OCI-LY3 (cell line): Measurements from ENCODE around the gene HIBADH.
"Not testable (repeated sequence)": the region's sequence is repeated elsewhere in the genome, so short reads cannot be mapped to it uniquely, and the experiment has no call there.

Experiments
- H2AFZ ChIP-seq: fragments of 200-600, 300-600 bp; shearing (Covaris generic); 2 replicates; pipeline ENCODE4 v1.6.0; 2014; ENCODE audit warnings: antibody characterized with exemption, low read depth, low read length
- H3K27ac ChIP-seq: fragments of 200-600, 300-600 bp; sonication (generic); 2 replicates; pipeline ENCODE4 v1.5.1; 2014; ENCODE audit warnings: mild to moderate bottlenecking, low read length, moderate library complexity, mixed read lengths
- H3K27me3 ChIP-seq: fragments of 200-600, 300-600 bp; sonication (generic); 2 replicates; pipeline ENCODE4 v1.6.1; 2014; ENCODE audit warnings: low read depth, low read length, mixed read lengths
- H3K36me3 ChIP-seq: fragments of 200-600, 300-600 bp; sonication (generic); replicated peaks from 2 replicates; pipeline ENCODE3; 2014; ENCODE audit warnings: low read depth, low read length, mixed read lengths
- H3K4me1 ChIP-seq: fragments of 300-600, 200-600 bp; sonication (generic); 2 replicates; pipeline ENCODE4 v1.6.1; 2014; ENCODE audit warnings: low read length, mixed read lengths
- H3K4me2 ChIP-seq: fragments of 200-600, 300-600 bp; sonication (generic); 2 replicates; pipeline ENCODE4 v1.6.1; 2014; ENCODE audit warnings: low read length, mixed read lengths
- H3K4me3 ChIP-seq: fragments of 300-600, 200-600 bp; sonication (generic); 2 replicates; pipeline ENCODE4 v1.5.1; 2014; ENCODE audit warnings: antibody characterized with exemption, mild to moderate bottlenecking, low read length, moderate library complexity
- H3K79me2 ChIP-seq: fragments of 300-600, 200-600 bp; shearing (Covaris generic); 2 replicates; pipeline ENCODE4 v1.6.1; 2014; ENCODE audit warnings: mild to moderate bottlenecking, low read length, mixed read lengths
- H3K9ac ChIP-seq: fragments of 300-600, 200-600 bp; shearing (Covaris generic); 2 replicates; pipeline ENCODE4 v1.6.0; 2014; ENCODE audit warnings: mild to moderate bottlenecking, low read length, moderate library complexity
- H3K9me3 ChIP-seq: fragments of 200-600, 300-600 bp; shearing (Covaris generic); 2 replicates; pipeline ENCODE4 v1.6.1; 2014; ENCODE audit warnings: low read length, mixed read lengths; ENCODE audit not compliant: insufficient read depth
- H4K20me1 ChIP-seq: fragments of 200-600, 300-600 bp; sonication (generic); 2 replicates; pipeline ENCODE4 v1.6.1; 2016; ENCODE audit warnings: low read length, mixed read lengths; ENCODE audit not compliant: insufficient read depth
- CTCF ChIP-seq: fragments of 200-600, 300-600 bp; sonication (generic); IDR thresholded peaks from 2 replicates; pipeline ENCODE4 v1.5.1; 2014; ENCODE audit warnings: antibody characterized with exemption, low read length, low read depth
- EZH2phosphoT487 ChIP-seq: fragments of 200-600 bp; shearing (Covaris generic); IDR thresholded peaks from 2 replicates; pipeline ENCODE4 v1.6.1; 2018; ENCODE audit warnings: antibody characterized with exemption, mixed run types, low read depth

The HIBADH gene

DNA sequence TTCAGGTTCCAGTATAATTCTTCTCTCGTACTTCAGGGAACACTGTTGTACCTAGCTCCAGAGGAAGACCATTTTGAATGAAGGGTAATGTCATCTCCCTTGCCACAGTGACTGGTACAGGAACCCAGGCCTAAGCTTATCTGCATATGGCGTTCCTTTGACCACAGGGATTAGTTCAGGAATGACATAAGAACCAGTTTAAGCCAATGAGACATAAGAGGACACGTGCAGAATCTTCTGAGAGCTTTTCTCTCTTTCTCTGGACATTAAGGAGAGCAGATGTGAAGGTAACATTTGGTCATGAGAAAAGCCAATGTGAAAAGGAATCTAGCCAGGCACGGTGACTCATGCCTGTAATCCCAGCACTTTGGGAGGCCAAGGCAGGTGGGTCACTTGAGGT is 21.8 kb upstream of the HIBADH start:
- H3K36me3 ChIP-seq = no peaks in the 10 kb centered on the region
- no peaks in the 10 kb centered on the region for H3K79me2 ChIP-seq
- no peaks in the 10 kb centered on the region for H4K20me1 ChIP-seq
- H3K27me3 ChIP-seq = no peaks in the 10 kb centered on the region
- H3K4me1 ChIP-seq = no peaks in the 10 kb centered on the region
- no peak overlapping the region for H2AFZ ChIP-seq
- H3K4me3 ChIP-seq = no peak overlapping the region
- no peaks in the 10 kb centered on the region for H3K9me3 ChIP-seq
- no peak overlapping the region for H3K4me2 ChIP-seq
- H3K27ac ChIP-seq = no peak overlapping the region
- H3K9ac ChIP-seq = no peak overlapping the region
- no peak for TF ChIP-seq CTCF
- no peak for TF ChIP-seq EZH2phosphoT487

- H3K4me2 ChIP-seq = no peak overlapping the region
- no peak overlapping the region for H2AFZ ChIP-seq
Observed at GRCh38 chr7:27680610-27681009, 17.9 kb upstream of the HIBADH start.

DNA sequence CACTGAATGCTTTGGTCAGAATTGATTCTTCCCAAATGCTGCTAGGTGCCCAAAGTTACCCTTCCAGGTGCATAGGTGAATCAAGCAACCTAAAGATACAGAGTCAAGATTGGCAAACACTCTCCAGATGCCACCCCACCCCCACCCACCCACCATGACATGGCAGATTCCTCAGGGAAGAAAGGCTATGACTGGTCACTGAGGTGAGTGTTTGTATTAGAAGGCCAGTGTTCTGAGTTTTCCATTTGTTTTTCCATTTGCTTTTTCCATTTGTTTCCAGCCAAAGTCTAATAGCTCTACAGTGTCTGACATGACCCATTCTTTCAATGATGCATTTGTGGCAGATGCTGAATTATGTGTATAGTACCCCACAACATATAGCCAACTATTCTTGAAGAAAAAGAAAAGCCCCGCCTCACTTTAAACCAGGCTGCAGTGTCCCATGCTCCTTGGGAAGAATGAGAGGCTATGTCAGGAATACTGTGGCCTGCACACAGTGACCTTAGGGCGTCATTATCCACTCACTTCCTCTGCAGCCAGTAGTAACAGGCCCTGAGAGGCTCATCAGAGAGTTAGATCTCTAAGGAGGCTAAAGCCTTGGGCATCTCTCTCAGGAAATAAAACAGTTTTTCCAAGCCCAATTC is 16.1 kb upstream of the HIBADH start:
- no peaks in the 10 kb centered on the region for H3K36me3 ChIP-seq
- H3K9ac ChIP-seq = no peak overlapping the region
- H4K20me1 ChIP-seq = no peaks in the 10 kb centered on the region
- TF ChIP-seq CTCF (no peak), EZH2phosphoT487 (no peak)
- H2AFZ ChIP-seq = no peak overlapping the region
- no peaks in the 10 kb centered on the region for H3K9me3 ChIP-seq
- no peaks in the 10 kb centered on the region for H3K4me1 ChIP-seq
- H3K79me2 ChIP-seq = no peaks in the 10 kb centered on the region
- no peaks in the 10 kb centered on the region for H3K27me3 ChIP-seq
- no peak overlapping the region for H3K4me2 ChIP-seq
- no peak overlapping the region for H3K27ac ChIP-seq
- no peak overlapping the region for H3K4me3 ChIP-seq

More at GRCh38 chr7:27680610-27681009, 17.9 kb upstream of the HIBADH start:
- no peak overlapping the region for H3K9ac ChIP-seq
- no peak overlapping the region for H3K27ac ChIP-seq
- H3K4me1 ChIP-seq = no peaks in the 10 kb centered on the region
- no peak for TF ChIP-seq EZH2phosphoT487
- no peak for TF ChIP-seq CTCF
- H3K36me3 ChIP-seq = no peaks in the 10 kb centered on the region
- H3K27me3 ChIP-seq = no peaks in the 10 kb centered on the region
- H4K20me1 ChIP-seq = no peaks in the 10 kb centered on the region
- no peaks in the 10 kb centered on the region for H3K9me3 ChIP-seq
- H3K79me2 ChIP-seq = no peaks in the 10 kb centered on the region
- H3K4me3 ChIP-seq = no peak overlapping the region

GRCh38 chr7:27677912-27678612 is 15.4 kb upstream of the HIBADH start:
- Histone ChIP-seq H3K27me3 (no peaks in the 10 kb centered on the region), H3K4me2 (no peak overlapping the region), H3K4me3 (no peak overlapping the region), H3K9ac (no peak overlapping the region), H3K79me2 (no peaks in the 10 kb centered on the region), H2AFZ (no peak overlapping the region), H3K36me3 (no peaks in the 10 kb centered on the region), H4K20me1 (no peaks in the 10 kb centered on the region), H3K4me1 (no peaks in the 10 kb centered on the region), H3K27ac (no peak overlapping the region), H3K9me3 (no peaks in the 10 kb centered on the region)
- TF ChIP-seq CTCF = no peak
- TF ChIP-seq EZH2phosphoT487 = no peak

- H3K9me3 ChIP-seq, H2AFZ ChIP-seq, H3K4me1 ChIP-seq, H3K9ac ChIP-seq, H3K36me3 ChIP-seq, H3K4me2 ChIP-seq, H3K27me3 ChIP-seq, H3K27ac ChIP-seq, H4K20me1 ChIP-seq, H3K4me3 ChIP-seq, H3K79me2 ChIP-seq: not testable (repeated sequence)
Observed at GRCh38 chr7:27674126-27674525, 11.4 kb upstream of the HIBADH start.
